SU-DHL-6 (cell line): ENCODE results near the gene SLC25A25.

ENCODE experiments used
- H2AFZ ChIP-seq: fragments of 200-600 bp; sonication (generic); 2 replicates; pipeline ENCODE4 v1.6.1; 2014; ENCODE audit warnings: low read depth, mild to moderate bottlenecking, moderate library complexity, mixed read lengths, antibody characterized with exemption, low read length; ENCODE audit not compliant: severe bottlenecking
- H3F3A ChIP-seq: fragments of 200-600 bp; shearing (Covaris generic); 2 replicates; pipeline ENCODE4 v1.6.0; 2016; ENCODE audit warnings: antibody characterized with exemption, mild to moderate bottlenecking; ENCODE audit not compliant: insufficient read depth
- H3K27ac ChIP-seq: fragments of 200-600 bp; sonication (generic); 2 replicates; pipeline ENCODE4 v1.5.1; 2016; ENCODE audit warnings: low read depth, mild to moderate bottlenecking, low read length, moderate library complexity, mixed read lengths
- H3K27me3 ChIP-seq: fragments of 200-600 bp; sonication (generic), shearing (Covaris generic); 2 replicates; pipeline ENCODE4 v1.6.0; 2014; ENCODE audit warnings: mild to moderate bottlenecking, low read length
- H3K36me3 ChIP-seq: fragments of 200-600 bp; sonication (generic); 2 replicates; pipeline ENCODE4 v1.6.1; 2014; ENCODE audit warnings: mild to moderate bottlenecking, low read length, mixed read lengths
- H3K4me2 ChIP-seq: fragments of 300-600, 200-600 bp; shearing (Covaris generic), sonication (generic); 2 replicates; pipeline ENCODE4 v1.6.0; 2014; ENCODE audit warnings: low read length, low read depth, mild to moderate bottlenecking; ENCODE audit not compliant: poor library complexity, severe bottlenecking
- H3K4me3 ChIP-seq: fragments of 200-600 bp; sonication (generic); 2 replicates; pipeline ENCODE4 v1.5.1; 2014; ENCODE audit warnings: antibody characterized with exemption, low read length, mild to moderate bottlenecking, mixed read lengths; ENCODE audit not compliant: insufficient read depth, poor library complexity, severe bottlenecking
- H3K79me2 ChIP-seq: fragments of 200-600 bp; sonication (generic); 2 replicates; pipeline ENCODE4 v1.6.1; 2014; ENCODE audit warnings: mild to moderate bottlenecking, low read length, moderate library complexity; ENCODE audit not compliant: insufficient read depth
- H3K9ac ChIP-seq: fragments of 200-600 bp; sonication (generic); 2 replicates; pipeline ENCODE4 v1.7.0; 2014; ENCODE audit warnings: mild to moderate bottlenecking, low read length
- H3K9me2 ChIP-seq: fragments of 200-600 bp; sonication (generic); replicated peaks from 2 replicates; pipeline ENCODE4 v1.6.1; 2014; ENCODE audit warnings: low read length; ENCODE audit not compliant: insufficient read depth
- H3K9me3 ChIP-seq: fragments of 200-600 bp; sonication (generic); 2 replicates; pipeline ENCODE4 v1.6.1; 2014; ENCODE audit warnings: low read length, mixed read lengths; ENCODE audit not compliant: insufficient read depth
- H4K20me1 ChIP-seq: fragments of 200-600 bp; sonication (generic); 2 replicates; pipeline ENCODE4 v1.6.1; 2014; ENCODE audit warnings: low read depth, mild to moderate bottlenecking, antibody characterized with exemption, low read length, moderate library complexity, mixed read lengths
- CTCF ChIP-seq: fragments of 200-600 bp; sonication (generic); IDR thresholded peaks from one replicate; pipeline ENCODE4 v1.5.1; 2017; ENCODE audit warnings: antibody characterized with exemption, mild to moderate bottlenecking, low read length, moderate library complexity; ENCODE audit not compliant: insufficient read depth, poor library complexity, severe bottlenecking
- EZH2phosphoT487 ChIP-seq: fragments of 200-600 bp; sonication (generic), shearing (Covaris generic); conservative IDR thresholded peaks from 2 replicates; pipeline ENCODE4 v1.6.1; 2018; ENCODE audit warnings: mild to moderate bottlenecking, antibody characterized with exemption, low read length, moderate library complexity, mixed read lengths

The SLC25A25 gene

GRCh38 chr9:128051932-128052709 lies 15.9 kb upstream of the SLC25A25 start:
- TF ChIP-seq EZH2phosphoT487 (no peak), CTCF (no peak)
- no peaks in the 10 kb centered on the region for H3K79me2 ChIP-seq
- H3K27ac ChIP-seq, result no peak overlapping the region
- no peaks in the 10 kb centered on the region for H4K20me1 ChIP-seq
- H3K4me3 ChIP-seq, result no peak overlapping the region
- H3K9ac ChIP-seq, result no peak overlapping the region
- H3K9me2 ChIP-seq, result no peaks in the 10 kb centered on the region
- H2AFZ ChIP-seq, result no peak overlapping the region
- H3K36me3 ChIP-seq, result no peaks in the 10 kb centered on the region
- H3K27me3 ChIP-seq, result no peaks in the 10 kb centered on the region
- no peaks in the 10 kb centered on the region for H3K9me3 ChIP-seq
- H3F3A ChIP-seq, result no peaks in the 10 kb centered on the region
- no peak overlapping the region for H3K4me2 ChIP-seq

GRCh38 chr9:128053560-128053959 lies 14.5 kb upstream of the SLC25A25 start:
- no peak overlapping the region for H3K4me3 ChIP-seq
- H2AFZ ChIP-seq, result no peak overlapping the region
- no peak for TF ChIP-seq EZH2phosphoT487
- TF ChIP-seq CTCF, result no peak
- H3K79me2 ChIP-seq, result no peaks in the 10 kb centered on the region
- H3K27me3 ChIP-seq, result no peaks in the 10 kb centered on the region
- no peaks in the 10 kb centered on the region for H3K9me2 ChIP-seq
- 0 out of 2 replicates have a peak, but pooled peaks cover 3% of the 10 kb centered on the region for H3F3A ChIP-seq
- H3K4me2 ChIP-seq, result no peak overlapping the region
- no peaks in the 10 kb centered on the region for H3K9me3 ChIP-seq
- no peaks in the 10 kb centered on the region for H4K20me1 ChIP-seq
- no peak overlapping the region for H3K9ac ChIP-seq
- no peaks in the 10 kb centered on the region for H3K36me3 ChIP-seq
- no peak overlapping the region for H3K27ac ChIP-seq

- Histone ChIP-seq H3K27me3 (no peaks in the 10 kb centered on the region), H3K79me2 (no peaks in the 10 kb centered on the region), H3K4me3 (no peak overlapping the region), H3F3A (0 out of 2 replicates have a peak, but pooled peaks cover 3% of the 10 kb centered on the region), H3K9me2 (no peaks in the 10 kb centered on the region), H4K20me1 (no peaks in the 10 kb centered on the region), H3K27ac (no peak overlapping the region), H3K4me2 (no peak overlapping the region), H2AFZ (no peak overlapping the region), H3K9me3 (no peaks in the 10 kb centered on the region), H3K9ac (no peak overlapping the region), H3K36me3 (no peaks in the 10 kb centered on the region)
- TF ChIP-seq CTCF (no peak), EZH2phosphoT487 (no peak)
Measured at GRCh38 chr9:128054087-128054486, 13.9 kb upstream of the SLC25A25 start.
